Measurements from ENCODE around the gene PRAF2. TPM values are rescaled to one million over a fixed set of nuclear protein-coding genes. Genes with fewer than 3 reads are reported as not detected.
A peak's percentile ranks its signal among the peaks of the same experiment; 100 is the strongest.

Gene PRAF2
- total and polyA plus RNA-seq, 9 of the 15 experiments (the other 6 are each of a cell fraction or from before 2014, with no cell fraction given), result 0.24 to 5.7 (median 2.0) TPM

DNA sequence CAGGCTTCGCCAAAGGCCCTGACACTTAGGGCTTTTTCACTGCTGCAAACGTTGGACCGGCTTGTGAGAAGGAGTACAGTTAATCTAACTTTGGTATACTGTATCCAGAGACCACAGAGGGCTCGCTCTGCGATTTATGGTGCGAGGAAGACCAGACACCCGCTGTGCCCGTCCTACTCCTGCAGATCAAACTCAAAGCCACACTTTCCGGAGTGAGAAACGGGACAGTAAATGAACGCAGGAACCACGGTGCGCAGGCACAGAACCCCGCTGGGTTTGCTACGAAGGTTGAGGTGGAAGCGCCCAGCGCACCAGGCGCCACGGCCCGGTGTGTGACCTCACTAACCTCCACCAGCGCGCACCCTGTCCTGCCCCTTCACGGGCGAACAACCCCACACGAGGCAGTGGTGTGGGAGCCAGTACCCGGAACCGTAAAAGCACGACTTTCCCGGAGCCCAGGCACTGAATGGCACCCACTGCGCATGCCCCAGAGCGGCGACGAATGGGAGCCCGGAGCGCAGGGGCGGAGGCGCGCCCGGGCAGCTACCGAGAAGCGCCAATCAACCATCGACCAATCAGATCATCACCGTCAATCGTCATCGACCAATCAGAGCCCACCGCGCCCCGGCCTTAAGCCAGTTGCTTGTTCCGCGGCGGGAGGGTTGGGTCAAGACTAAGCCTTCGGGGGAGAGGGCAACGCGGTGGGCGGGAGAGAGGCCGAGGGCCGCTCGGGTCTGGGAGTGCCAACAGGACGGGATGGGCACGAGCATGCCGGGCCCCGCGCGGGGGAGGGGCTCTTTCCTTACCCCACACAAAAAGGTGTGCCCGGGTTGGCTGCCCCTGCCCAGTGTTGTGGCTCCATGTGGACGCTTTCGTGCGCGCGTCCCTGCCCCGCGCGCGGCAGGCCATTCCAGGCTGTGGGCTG, 27.2 kb upstream of the PRAF2 start (continued):
- TF ChIP-seq BRD4 (IDR thresholded peaks at IDR 0.05) (no peak), STAT5A (IDR thresholded peaks at IDR 0.05; ENCODE audit: borderline replicate concordance, low read length) (no peak), ZSCAN32 (CRISPR knock-in tag; IDR thresholded peaks at IDR 0.05) (no peak), SIN3B (IDR thresholded peaks at IDR 0.05; ENCODE audit: low read depth) (no peak), SAFB (IDR thresholded peaks at IDR 0.05; ENCODE audit: borderline replicate concordance, low read depth, low read length) (peak; percentile 90), CBX2 (IDR thresholded peaks at IDR 0.05; ENCODE audit: insufficient read depth, low read length, poor library complexity, severe bottlenecking) (no peak), ZNF217 (CRISPR knock-in tag; IDR thresholded peaks at IDR 0.05) (no peak), TRIM24 (IDR thresholded peaks at IDR 0.05) (no peak), RFX1 (IDR thresholded peaks at IDR 0.05) (no peak), NUFIP1 (IDR thresholded peaks at IDR 0.05; ENCODE audit: partially characterized antibody) (no peak), THAP7 (CRISPR knock-in tag; IDR thresholded peaks at IDR 0.05) (no peak), SAP30 (IDR thresholded peaks at IDR 0.05; ENCODE audit: borderline replicate concordance, insufficient read depth, low read depth, low read length, poor library complexity, severe bottlenecking) (no peak), CEBPZ (IDR thresholded peaks at IDR 0.05; ENCODE audit: borderline replicate concordance, low read depth, low read length) (no peak), HMG20A (CRISPR knock-in tag; conservative IDR thresholded peaks at IDR 0.05) (no peak), ZNF707 (CRISPR knock-in tag; conservative IDR thresholded peaks at IDR 0.05) (no peak), CXXC5 (CRISPR knock-in tag; IDR thresholded peaks at IDR 0.05) (peak; percentile 29; the same call in 1 of the 2 replicates)
- TF ChIP-seq, protein P1, sequence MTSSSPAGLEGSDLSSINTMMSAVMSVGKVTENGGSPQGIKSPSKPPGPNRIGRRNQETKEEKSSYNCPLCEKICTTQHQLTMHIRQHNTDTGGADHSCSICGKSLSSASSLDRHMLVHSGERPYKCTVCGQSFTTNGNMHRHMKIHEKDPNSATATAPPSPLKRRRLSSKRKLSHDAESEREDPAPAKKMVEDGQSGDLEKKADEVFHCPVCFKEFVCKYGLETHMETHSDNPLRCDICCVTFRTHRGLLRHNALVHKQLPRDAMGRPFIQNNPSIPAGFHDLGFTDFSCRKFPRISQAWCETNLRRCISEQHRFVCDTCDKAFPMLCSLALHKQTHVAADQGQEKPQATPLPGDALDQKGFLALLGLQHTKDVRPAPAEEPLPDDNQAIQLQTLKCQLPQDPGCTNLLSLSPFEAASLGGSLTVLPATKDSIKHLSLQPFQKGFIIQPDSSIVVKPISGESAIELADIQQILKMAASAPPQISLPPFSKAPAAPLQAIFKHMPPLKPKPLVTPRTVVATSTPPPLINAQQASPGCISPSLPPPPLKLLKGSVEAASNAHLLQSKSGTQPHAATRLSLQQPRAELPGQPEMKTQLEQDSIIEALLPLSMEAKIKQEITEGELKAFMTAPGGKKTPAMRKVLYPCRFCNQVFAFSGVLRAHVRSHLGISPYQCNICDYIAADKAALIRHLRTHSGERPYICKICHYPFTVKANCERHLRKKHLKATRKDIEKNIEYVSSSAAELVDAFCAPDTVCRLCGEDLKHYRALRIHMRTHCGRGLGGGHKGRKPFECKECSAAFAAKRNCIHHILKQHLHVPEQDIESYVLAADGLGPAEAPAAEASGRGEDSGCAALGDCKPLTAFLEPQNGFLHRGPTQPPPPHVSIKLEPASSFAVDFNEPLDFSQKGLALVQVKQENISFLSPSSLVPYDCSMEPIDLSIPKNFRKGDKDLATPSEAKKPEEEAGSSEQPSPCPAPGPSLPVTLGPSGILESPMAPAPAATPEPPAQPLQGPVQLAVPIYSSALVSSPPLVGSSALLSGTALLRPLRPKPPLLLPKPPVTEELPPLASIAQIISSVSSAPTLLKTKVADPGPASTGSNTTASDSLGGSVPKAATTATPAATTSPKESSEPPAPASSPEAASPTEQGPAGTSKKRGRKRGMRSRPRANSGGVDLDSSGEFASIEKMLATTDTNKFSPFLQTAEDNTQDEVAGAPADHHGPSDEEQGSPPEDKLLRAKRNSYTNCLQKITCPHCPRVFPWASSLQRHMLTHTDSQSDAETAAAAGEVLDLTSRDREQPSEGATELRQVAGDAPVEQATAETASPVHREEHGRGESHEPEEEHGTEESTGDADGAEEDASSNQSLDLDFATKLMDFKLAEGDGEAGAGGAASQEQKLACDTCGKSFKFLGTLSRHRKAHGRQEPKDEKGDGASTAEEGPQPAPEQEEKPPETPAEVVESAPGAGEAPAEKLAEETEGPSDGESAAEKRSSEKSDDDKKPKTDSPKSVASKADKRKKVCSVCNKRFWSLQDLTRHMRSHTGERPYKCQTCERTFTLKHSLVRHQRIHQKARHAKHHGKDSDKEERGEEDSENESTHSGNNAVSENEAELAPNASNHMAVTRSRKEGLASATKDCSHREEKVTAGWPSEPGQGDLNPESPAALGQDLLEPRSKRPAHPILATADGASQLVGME (CRISPR knock-in tag; IDR thresholded peaks at IDR 0.05), result no peak
